ENCODE data around the gene GPHB5. TPM values are rescaled to one million over a fixed set of nuclear protein-coding genes. Genes with fewer than 3 reads are reported as not detected.

Gene GPHB5
- total RNA-seq, 1 experiment from 2014 or later = not detected

GRCh38 chr14:63300854-63301253, 17.9 kb downstream of the GPHB5 start:
- Histone ChIP-seq H3K36me3 (ENCODE audit: insufficient read depth, low read length) (no peaks in the 10 kb centered on the region), H3K4me1 (ENCODE audit: low read length) (no peaks in the 10 kb centered on the region), H3K4me2 (ENCODE audit: low read depth, low read length, poor library complexity, severe bottlenecking) (no peak overlapping the region), H3K9me2 (replicated peaks; ENCODE audit: insufficient read depth, low read length) (no peaks in the 10 kb centered on the region), H3K79me2 (ENCODE audit: low read length) (no peaks in the 10 kb centered on the region), H4K20me1 (ENCODE audit: insufficient read depth, low read depth, low read length) (no peaks in the 10 kb centered on the region), H3K27ac (ENCODE audit: low read length) (no peak overlapping the region), H2AFZ (ENCODE audit: low read length) (no peak overlapping the region), H3K9ac (ENCODE audit: low read length) (no peak overlapping the region), H3K4me3 (ENCODE audit: low read length) (no peak overlapping the region), H3K27me3 (ENCODE audit: low read length) (no peaks in the 10 kb centered on the region), H3K9me3 (ENCODE audit: low read length) (no peaks in the 10 kb centered on the region)
- no peak for DNase-seq

DNA sequence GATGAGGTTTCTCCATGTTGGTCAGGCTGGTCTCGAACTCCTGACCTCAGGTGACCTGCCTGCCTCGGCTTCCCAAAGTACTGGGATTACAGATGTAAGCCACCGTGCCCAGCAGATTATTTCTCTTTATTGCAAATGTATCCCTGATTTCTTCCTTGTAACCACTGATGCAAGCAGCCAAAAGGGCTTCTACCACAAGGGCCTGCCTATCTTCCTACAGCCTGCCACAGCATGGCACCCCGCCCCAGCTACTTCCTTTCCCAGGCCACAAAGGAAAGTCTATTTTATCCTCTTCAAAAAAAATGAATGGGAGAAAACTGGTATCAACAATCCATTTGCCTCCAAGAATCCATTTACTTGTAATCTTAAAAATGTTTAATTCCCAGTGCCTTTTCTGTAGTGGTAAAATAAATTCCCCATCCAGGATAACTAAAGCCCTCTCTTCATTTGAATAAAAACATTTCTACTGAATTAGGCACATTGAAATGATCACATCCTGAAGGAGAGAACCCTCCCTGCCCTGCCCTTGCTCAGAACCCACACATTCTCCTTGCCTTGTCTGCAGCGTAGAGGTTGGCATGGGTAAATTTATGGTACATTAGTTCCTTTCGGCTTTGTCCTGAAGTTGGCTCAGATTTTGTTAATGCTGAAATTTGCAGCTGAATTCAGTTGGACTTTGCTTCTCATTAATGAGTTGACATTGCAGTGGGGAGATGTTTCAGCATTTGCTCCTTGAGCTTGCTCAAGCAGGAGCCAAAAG, 19.2 kb downstream of the GPHB5 start:
- Histone ChIP-seq H3K27ac (ENCODE audit: low read length) (no peak overlapping the region), H3K9me2 (replicated peaks; ENCODE audit: insufficient read depth, low read length) (no peaks in the 10 kb centered on the region), H3K27me3 (ENCODE audit: low read length) (no peaks in the 10 kb centered on the region), H2AFZ (ENCODE audit: low read length) (no peak overlapping the region), H3K4me3 (ENCODE audit: low read length) (no peak overlapping the region), H4K20me1 (ENCODE audit: insufficient read depth, low read depth, low read length) (no peaks in the 10 kb centered on the region), H3K9ac (ENCODE audit: low read length) (no peak overlapping the region), H3K9me3 (ENCODE audit: low read length) (no peaks in the 10 kb centered on the region), H3K4me2 (ENCODE audit: low read depth, low read length, poor library complexity, severe bottlenecking) (no peak overlapping the region), H3K36me3 (ENCODE audit: insufficient read depth, low read length) (no peaks in the 10 kb centered on the region), H3K79me2 (ENCODE audit: low read length) (no peaks in the 10 kb centered on the region), H3K4me1 (ENCODE audit: low read length) (no peaks in the 10 kb centered on the region)
- no peak for DNase-seq

GRCh38 chr14:63297372-63298063, 21.2 kb downstream of the GPHB5 start:
- Histone ChIP-seq H3K9ac (ENCODE audit: low read length) (no peak overlapping the region), H3K9me2 (replicated peaks; ENCODE audit: insufficient read depth, low read length) (no peaks in the 10 kb centered on the region), H3K27ac (ENCODE audit: low read length) (no peak overlapping the region), H4K20me1 (ENCODE audit: insufficient read depth, low read depth, low read length) (no peaks in the 10 kb centered on the region), H2AFZ (ENCODE audit: low read length) (no peak overlapping the region), H3K4me2 (ENCODE audit: low read depth, low read length, poor library complexity, severe bottlenecking) (no peak overlapping the region), H3K9me3 (ENCODE audit: low read length) (no peaks in the 10 kb centered on the region), H3K36me3 (ENCODE audit: insufficient read depth, low read length) (no peaks in the 10 kb centered on the region), H3K27me3 (ENCODE audit: low read length) (no peaks in the 10 kb centered on the region), H3K4me3 (ENCODE audit: low read length) (no peak overlapping the region), H3K4me1 (ENCODE audit: low read length) (no peaks in the 10 kb centered on the region), H3K79me2 (ENCODE audit: low read length) (no peaks in the 10 kb centered on the region)
- no peak for DNase-seq

GRCh38 chr14:63296060-63296563, 22.6 kb downstream of the GPHB5 start:
- H3K4me2 ChIP-seq (ENCODE audit: low read depth, low read length, poor library complexity, severe bottlenecking) = peak overlapping the region; percentile 3
- no peak overlapping the region for H2AFZ ChIP-seq (ENCODE audit: low read length)
- H3K9ac ChIP-seq (ENCODE audit: low read length) = no peak overlapping the region
- H3K4me3 ChIP-seq (ENCODE audit: low read length) = no peak overlapping the region
- no peaks in the 10 kb centered on the region for H3K36me3 ChIP-seq (ENCODE audit: insufficient read depth, low read length)
- no peaks in the 10 kb centered on the region for H3K27me3 ChIP-seq (ENCODE audit: low read length)
- no peaks in the 10 kb centered on the region for H4K20me1 ChIP-seq (ENCODE audit: insufficient read depth, low read depth, low read length)
- no peaks in the 10 kb centered on the region for H3K9me3 ChIP-seq (ENCODE audit: low read length)
- H3K9me2 ChIP-seq (replicated peaks; ENCODE audit: insufficient read depth, low read length) = no peaks in the 10 kb centered on the region
- no peak for DNase-seq
- no peaks in the 10 kb centered on the region for H3K4me1 ChIP-seq (ENCODE audit: low read length)
- no peaks in the 10 kb centered on the region for H3K79me2 ChIP-seq (ENCODE audit: low read length)
- no peak overlapping the region for H3K27ac ChIP-seq (ENCODE audit: low read length)

DNA sequence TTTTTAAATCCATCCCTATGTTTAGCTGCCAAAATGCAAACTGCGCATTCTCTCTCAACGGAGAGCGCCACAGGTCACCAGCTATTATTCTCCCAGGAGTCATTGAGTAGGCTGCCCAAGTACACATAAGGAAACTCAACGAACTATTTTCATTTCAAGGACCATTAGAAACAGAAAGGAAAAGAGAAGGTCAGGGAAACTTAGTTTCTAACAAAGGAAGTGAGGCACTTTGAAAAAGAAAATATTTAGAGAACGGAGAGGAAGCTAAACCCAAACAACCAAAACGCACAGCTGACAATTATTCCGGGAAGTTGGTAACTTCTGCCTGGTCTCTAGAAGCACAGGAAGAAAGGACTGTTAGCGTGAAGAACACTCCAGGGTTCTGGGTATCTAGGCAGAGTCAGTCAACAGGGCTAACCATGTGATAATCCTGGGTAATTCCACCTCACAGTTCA, 23.5 kb downstream of the GPHB5 start:
- Histone ChIP-seq H3K9me3 (ENCODE audit: low read length) (no peaks in the 10 kb centered on the region), H3K9me2 (replicated peaks; ENCODE audit: insufficient read depth, low read length) (no peaks in the 10 kb centered on the region), H4K20me1 (ENCODE audit: insufficient read depth, low read depth, low read length) (no peaks in the 10 kb centered on the region), H3K27ac (ENCODE audit: low read length) (no peak overlapping the region), H3K27me3 (ENCODE audit: low read length) (no peaks in the 10 kb centered on the region), H3K9ac (ENCODE audit: low read length) (no peak overlapping the region), H3K4me2 (ENCODE audit: low read depth, low read length, poor library complexity, severe bottlenecking) (peak overlapping the region; percentile 3), H3K36me3 (ENCODE audit: insufficient read depth, low read length) (no peaks in the 10 kb centered on the region), H3K4me1 (ENCODE audit: low read length) (no peaks in the 10 kb centered on the region), H3K4me3 (ENCODE audit: low read length) (no peak overlapping the region), H3K79me2 (ENCODE audit: low read length) (no peaks in the 10 kb centered on the region), H2AFZ (ENCODE audit: low read length) (no peak overlapping the region)
- DNase-seq = no peak

GRCh38 chr14:63292805-63293204, 25.9 kb downstream of the GPHB5 start:
- DNase-seq = no peak
- Histone ChIP-seq H3K4me2 (ENCODE audit: low read depth, low read length, poor library complexity, severe bottlenecking) (no peak overlapping the region), H3K9me2 (replicated peaks; ENCODE audit: insufficient read depth, low read length) (no peaks in the 10 kb centered on the region), H3K36me3 (ENCODE audit: insufficient read depth, low read length) (no peaks in the 10 kb centered on the region), H3K9ac (ENCODE audit: low read length) (no peak overlapping the region), H3K4me3 (ENCODE audit: low read length) (no peak overlapping the region), H3K9me3 (ENCODE audit: low read length) (no peaks in the 10 kb centered on the region), H3K79me2 (ENCODE audit: low read length) (no peaks in the 10 kb centered on the region), H2AFZ (ENCODE audit: low read length) (no peak overlapping the region), H4K20me1 (ENCODE audit: insufficient read depth, low read depth, low read length) (no peaks in the 10 kb centered on the region), H3K27ac (ENCODE audit: low read length) (no peak overlapping the region), H3K4me1 (ENCODE audit: low read length) (no peaks in the 10 kb centered on the region), H3K27me3 (ENCODE audit: low read length) (no peaks in the 10 kb centered on the region)

GRCh38 chr14:63290741-63291430, 27.8 kb downstream of the GPHB5 start:
- no peak overlapping the region for H3K4me2 ChIP-seq (ENCODE audit: low read depth, low read length, poor library complexity, severe bottlenecking)
- H3K27ac ChIP-seq (ENCODE audit: low read length) = no peak overlapping the region
- H3K36me3 ChIP-seq (ENCODE audit: insufficient read depth, low read length) = no peaks in the 10 kb centered on the region
- no peaks in the 10 kb centered on the region for H3K9me2 ChIP-seq (replicated peaks; ENCODE audit: insufficient read depth, low read length)
- H2AFZ ChIP-seq (ENCODE audit: low read length) = no peak overlapping the region
- no peak overlapping the region for H3K4me3 ChIP-seq (ENCODE audit: low read length)
- no peak for DNase-seq
- no peaks in the 10 kb centered on the region for H3K4me1 ChIP-seq (ENCODE audit: low read length)
- no peaks in the 10 kb centered on the region for H3K27me3 ChIP-seq (ENCODE audit: low read length)
- no peak overlapping the region for H3K9ac ChIP-seq (ENCODE audit: low read length)
- H4K20me1 ChIP-seq (ENCODE audit: insufficient read depth, low read depth, low read length) = no peaks in the 10 kb centered on the region
- no peaks in the 10 kb centered on the region for H3K9me3 ChIP-seq (ENCODE audit: low read length)
- no peaks in the 10 kb centered on the region for H3K79me2 ChIP-seq (ENCODE audit: low read length)

- Histone ChIP-seq H3K27ac (ENCODE audit: low read length) (no peak overlapping the region), H3K9me3 (ENCODE audit: low read length) (no peaks in the 10 kb centered on the region), H3K79me2 (ENCODE audit: low read length) (no peaks in the 10 kb centered on the region), H3K36me3 (ENCODE audit: insufficient read depth, low read length) (no peaks in the 10 kb centered on the region), H3K9ac (ENCODE audit: low read length) (no peak overlapping the region), H3K4me2 (ENCODE audit: low read depth, low read length, poor library complexity, severe bottlenecking) (no peak overlapping the region), H3K27me3 (ENCODE audit: low read length) (no peaks in the 10 kb centered on the region), H3K9me2 (replicated peaks; ENCODE audit: insufficient read depth, low read length) (no peaks in the 10 kb centered on the region), H2AFZ (ENCODE audit: low read length) (no peak overlapping the region), H4K20me1 (ENCODE audit: insufficient read depth, low read depth, low read length) (no peaks in the 10 kb centered on the region), H3K4me3 (ENCODE audit: low read length) (no peak overlapping the region), H3K4me1 (ENCODE audit: low read length) (no peaks in the 10 kb centered on the region)
- no peak for DNase-seq
Measured at GRCh38 chr14:63288853-63289252, 29.9 kb downstream of the GPHB5 start.
